Peyer's patch (tissue), 4 donors: ENCODE data around the gene SETD1A. TPM values are rescaled to one million over a fixed set of nuclear protein-coding genes. Genes with fewer than 3 reads are reported as not detected.
A peak's percentile ranks its signal among the peaks of the same experiment; 100 is the strongest.

ENCODE experiments used
- DNase-seq, 3 donors: peaks; one replicate each; pipeline ENCODE4 v3.0.0-alpha.2; 2017 to 2019
- H3K27ac ChIP-seq, 4 donors: fragments of 200-600 bp; sonication (generic); one replicate each; pipeline ENCODE4 v1.5.1; 2016 to 2019
- H3K27me3 ChIP-seq, 2 donors: fragments of 200-600 bp; sonication (generic); one replicate each; pipeline ENCODE4 v1.5.1; 2019
- H3K36me3 ChIP-seq, 3 donors: fragments of 200-600 bp; sonication (generic); one replicate each; pipeline ENCODE4 v1.5.1; 2016 to 2019
- H3K4me1 ChIP-seq, 4 donors: fragments of 200-600 bp; sonication (generic); one replicate each; pipeline ENCODE4 v1.5.1; 2016 to 2019
- H3K4me3 ChIP-seq, 4 donors: fragments of 200-600 bp; sonication (generic); 1 replicate in 3 of 4; 2 replicates in 1 of 4; pipeline ENCODE4 v1.5.1; 2016 to 2019; ENCODE audit warnings: mild to moderate bottlenecking in 1 of 4
- H3K9me3 ChIP-seq, 4 donors: fragments of 200-600 bp; sonication (generic); one replicate each; pipeline ENCODE4 v1.5.1; 2016 to 2019; ENCODE audit warnings: mild to moderate bottlenecking in 1 of 4
- POLR2A ChIP-seq, 2 donors: fragments of 450-650 bp; IDR thresholded peaks; one replicate each; pipeline ENCODE4 v1.5.1; 2017; ENCODE audit warnings: antibody characterized with exemption in 2 of 2, mild to moderate bottlenecking in 2 of 2, moderate library complexity in 2 of 2
- total RNA-seq, 4 donors: library from RNA; depleted of rRNA; stranded (reverse); fragments of >200 nt; gene quantifications; one replicate each; pipeline ENCODE4 v1.1.0, GENCODE V29; 2016
- TF ChIP-seq, protein P1 (sequence below), 6 experiments: fragments of 450-650 bp in 4 of 6; fragments of 200-600 bp in 2 of 6; sonication (generic) in 1 of 6; IDR thresholded peaks; one replicate each; pipeline ENCODE4 v1.5.1; 2017 to 2019; ENCODE audit warnings: antibody characterized with exemption in 6 of 6, mild to moderate bottlenecking in 3 of 6, moderate library complexity in 1 of 6

SETD1A gene
- 10 to 100 TPM in 3 of 4 donors, 1 to 10 TPM in 1; 10.0 to 22.0 (median 16.5) TPM for total RNA-seq

DNA sequence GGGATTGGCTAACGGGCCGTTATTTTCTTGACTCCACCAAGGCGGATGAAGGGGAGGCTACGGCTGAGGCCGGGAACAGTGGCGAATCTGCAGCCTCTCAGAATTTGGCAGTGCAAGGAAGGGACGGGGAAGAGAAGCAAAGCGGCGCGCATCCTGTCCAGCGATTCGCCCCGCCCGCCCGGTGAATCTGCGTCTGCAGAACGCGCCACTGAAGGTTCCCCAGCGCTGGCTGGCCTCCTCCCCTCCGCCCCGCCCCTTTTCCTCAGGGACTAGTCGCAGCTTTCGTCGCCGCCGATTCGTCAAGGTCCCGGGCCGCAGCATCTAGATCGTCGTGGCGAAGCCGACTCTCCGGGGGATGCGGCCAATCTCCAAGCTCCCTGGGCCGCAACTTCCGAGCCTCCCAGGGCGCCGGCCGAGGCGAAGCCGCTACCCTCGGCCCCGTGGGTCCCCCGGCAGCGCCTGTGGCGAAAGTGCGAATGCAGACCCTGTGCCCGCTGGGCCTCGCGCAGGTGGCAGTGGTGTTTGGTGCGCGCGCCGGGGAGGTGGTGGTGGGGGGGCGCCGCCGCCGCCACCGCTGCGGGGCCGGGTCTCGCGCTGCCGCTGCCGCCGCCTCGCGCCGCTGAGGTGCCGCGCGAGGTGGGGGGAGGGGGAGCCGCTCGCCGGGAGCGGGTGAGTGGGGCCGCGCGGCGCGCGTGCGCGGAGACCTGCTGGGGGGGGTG is at the start of gene SETD1A:
TSS of gene SETD1A (plus strand) at position 299 of the 719 bp plus-strand sequence. CDS start 978 bp downstream, outside the sequence.
- peak; percentile 97 to 98 (median 98) for DNase-seq
- Histone ChIP-seq H3K9me3 (no peaks in the 10 kb centered on the region), H3K4me3 (peak within 1 kb of the TSS; percentile 67 to 93 (median 83)), H3K27ac (peak within 1 kb of the TSS; percentile 89 to 99 (median 95)), H3K27me3 (no peaks in the 10 kb centered on the region), H3K4me1 (peaks cover 2 to 29% (median 8%) of the 10 kb centered on the region in 4 donors), H3K36me3 (peaks cover 0 to 34% (median 0%) of the 10 kb centered on the region in 3 donors)
- peak in 1 of 2 donors; percentile 60 for TF ChIP-seq POLR2A (IDR thresholded peaks at IDR 0.05)
- TF ChIP-seq, protein P1, sequence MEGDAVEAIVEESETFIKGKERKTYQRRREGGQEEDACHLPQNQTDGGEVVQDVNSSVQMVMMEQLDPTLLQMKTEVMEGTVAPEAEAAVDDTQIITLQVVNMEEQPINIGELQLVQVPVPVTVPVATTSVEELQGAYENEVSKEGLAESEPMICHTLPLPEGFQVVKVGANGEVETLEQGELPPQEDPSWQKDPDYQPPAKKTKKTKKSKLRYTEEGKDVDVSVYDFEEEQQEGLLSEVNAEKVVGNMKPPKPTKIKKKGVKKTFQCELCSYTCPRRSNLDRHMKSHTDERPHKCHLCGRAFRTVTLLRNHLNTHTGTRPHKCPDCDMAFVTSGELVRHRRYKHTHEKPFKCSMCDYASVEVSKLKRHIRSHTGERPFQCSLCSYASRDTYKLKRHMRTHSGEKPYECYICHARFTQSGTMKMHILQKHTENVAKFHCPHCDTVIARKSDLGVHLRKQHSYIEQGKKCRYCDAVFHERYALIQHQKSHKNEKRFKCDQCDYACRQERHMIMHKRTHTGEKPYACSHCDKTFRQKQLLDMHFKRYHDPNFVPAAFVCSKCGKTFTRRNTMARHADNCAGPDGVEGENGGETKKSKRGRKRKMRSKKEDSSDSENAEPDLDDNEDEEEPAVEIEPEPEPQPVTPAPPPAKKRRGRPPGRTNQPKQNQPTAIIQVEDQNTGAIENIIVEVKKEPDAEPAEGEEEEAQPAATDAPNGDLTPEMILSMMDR (IDR thresholded peaks at IDR 0.05), result peak in 4 of 6 experiments; percentile 2 to 31 (median 28)

DNA sequence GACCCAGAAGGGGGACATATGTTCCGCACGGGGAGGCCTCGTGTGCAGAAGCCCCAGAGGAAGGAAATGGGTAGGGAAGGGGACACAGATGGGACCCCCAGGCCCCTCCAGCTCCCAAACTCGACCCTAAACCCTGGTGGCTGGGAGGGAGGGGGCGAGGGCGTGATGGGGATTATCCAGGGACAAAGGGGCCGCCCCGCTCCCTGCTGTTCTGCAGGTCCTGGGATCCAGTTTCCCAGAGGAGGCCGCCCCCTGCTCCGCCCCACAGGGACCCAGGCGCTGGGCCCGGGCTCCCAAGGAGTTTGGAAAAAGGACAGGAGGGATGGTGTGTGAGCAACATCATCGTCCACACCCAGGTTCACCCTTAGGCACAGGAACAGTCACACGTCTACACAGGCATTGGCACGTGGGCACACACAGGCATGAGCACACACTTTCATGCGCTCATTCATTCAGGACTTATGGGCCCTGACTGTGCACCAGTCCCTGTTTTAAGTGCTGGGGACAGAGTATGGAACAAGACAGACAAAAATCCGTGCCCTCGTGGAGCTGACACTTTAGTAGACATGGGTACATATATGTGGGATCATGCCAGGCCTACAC is 47.0 kb upstream of the SETD1A start:
- no peaks in the 10 kb centered on the region for H3K4me1 ChIP-seq
- H3K27ac ChIP-seq, result no peak overlapping the region
- no peaks in the 10 kb centered on the region for H3K9me3 ChIP-seq
- no peaks in the 10 kb centered on the region for H3K36me3 ChIP-seq
- H3K4me3 ChIP-seq, result no peak overlapping the region
- TF ChIP-seq, protein P1 (IDR thresholded peaks at IDR 0.05), result no peak
- TF ChIP-seq POLR2A (IDR thresholded peaks at IDR 0.05), result no peak
- H3K27me3 ChIP-seq, result no peaks in the 10 kb centered on the region
- DNase-seq, result no peak

DNA sequence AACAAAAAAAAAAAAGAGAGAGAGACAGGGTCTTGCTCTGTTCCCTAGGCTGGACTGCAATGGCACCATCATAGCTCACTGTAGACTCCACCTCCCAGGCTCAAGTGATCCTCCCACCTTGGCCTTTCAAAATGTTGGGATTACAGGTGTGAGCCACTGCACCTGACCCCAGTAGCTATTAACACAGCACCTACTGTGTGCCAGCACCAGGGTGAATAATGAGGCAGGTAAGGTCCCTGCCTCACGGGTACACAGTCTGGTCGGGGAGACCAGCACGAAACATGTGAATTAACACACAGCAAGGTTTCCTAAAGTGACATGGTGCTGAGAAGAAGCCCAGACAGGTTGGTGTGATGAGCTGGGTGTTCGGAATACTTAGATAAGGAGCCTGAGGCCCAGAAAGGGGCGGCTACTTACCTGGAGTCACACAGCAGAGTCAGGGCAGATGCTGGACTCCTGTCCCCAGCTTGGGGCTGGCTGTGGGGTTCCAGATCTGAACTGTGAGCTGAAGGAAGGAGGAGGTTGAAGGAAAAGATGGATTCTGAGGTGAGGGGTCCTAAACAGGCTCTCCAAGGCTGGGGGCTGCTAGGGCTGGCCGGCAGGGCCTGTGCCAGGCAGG is 44.7 kb upstream of the SETD1A start:
- Histone ChIP-seq H3K27ac (no peak overlapping the region), H3K9me3 (no peaks in the 10 kb centered on the region), H3K36me3 (no peaks in the 10 kb centered on the region), H3K27me3 (no peaks in the 10 kb centered on the region), H3K4me3 (no peak overlapping the region), H3K4me1 (no peaks in the 10 kb centered on the region)
- TF ChIP-seq, protein P1 (IDR thresholded peaks at IDR 0.05), result no peak
- TF ChIP-seq POLR2A (IDR thresholded peaks at IDR 0.05), result no peak
- no peak for DNase-seq

DNA sequence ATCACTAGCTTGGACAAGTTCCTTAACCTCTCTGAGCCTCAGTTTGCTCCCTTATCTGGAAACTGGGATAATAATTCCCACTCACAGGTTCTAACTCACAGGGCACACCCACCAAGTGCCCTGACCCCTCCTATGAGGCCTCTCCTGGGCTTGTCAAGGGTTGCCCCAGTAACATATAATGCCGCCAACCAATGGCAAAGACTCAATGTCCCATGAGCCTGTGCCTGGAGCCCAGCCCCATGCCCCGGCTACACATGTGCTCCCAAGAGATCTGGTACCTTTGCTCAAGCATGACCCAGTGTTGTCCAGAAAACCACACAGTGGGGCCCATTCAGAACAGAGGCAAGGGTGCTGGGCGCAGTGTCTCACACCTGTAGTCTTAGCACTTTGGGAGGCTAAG is 42.7 kb upstream of the SETD1A start:
- H3K4me1 ChIP-seq, result no peaks in the 10 kb centered on the region
- H3K27ac ChIP-seq, result no peak overlapping the region
- no peak for DNase-seq
- H3K36me3 ChIP-seq, result no peaks in the 10 kb centered on the region
- no peak for TF ChIP-seq POLR2A (IDR thresholded peaks at IDR 0.05)
- TF ChIP-seq, protein P1 (IDR thresholded peaks at IDR 0.05), result no peak
- H3K4me3 ChIP-seq, result no peak overlapping the region
- H3K27me3 ChIP-seq, result no peaks in the 10 kb centered on the region
- H3K9me3 ChIP-seq, result no peaks in the 10 kb centered on the region

DNA sequence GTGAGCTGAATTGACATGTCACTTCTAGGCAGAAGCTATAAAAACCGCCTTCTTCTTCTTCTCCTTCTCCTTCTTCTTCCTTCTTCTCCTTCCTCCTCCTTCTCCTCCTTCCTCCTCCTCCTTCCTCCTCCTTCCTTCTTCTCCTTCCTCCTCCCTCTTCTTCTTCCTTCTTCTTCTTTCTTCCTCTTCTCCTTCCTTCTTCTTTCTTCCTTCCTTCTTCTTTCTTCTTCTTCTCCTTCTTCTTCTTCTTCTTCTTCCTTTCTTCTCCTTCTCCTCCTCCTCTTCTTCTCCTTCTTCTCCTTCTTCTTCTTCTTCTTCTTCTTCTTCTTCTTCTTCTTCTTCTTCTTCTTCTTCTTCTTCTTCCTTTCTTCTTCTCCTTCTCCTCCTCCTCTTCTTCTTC is 38.9 kb upstream of the SETD1A start:
- Histone ChIP-seq H3K27ac (no peak overlapping the region), H3K4me1 (peaks cover 0 to 4% (median 0%) of the 10 kb centered on the region in 4 donors), H3K36me3 (no peaks in the 10 kb centered on the region), H3K4me3 (no peak overlapping the region), H3K9me3 (no peaks in the 10 kb centered on the region), H3K27me3 (no peaks in the 10 kb centered on the region)
- DNase-seq, result no peak
- TF ChIP-seq, protein P1 (IDR thresholded peaks at IDR 0.05), result no peak
- no peak for TF ChIP-seq POLR2A (IDR thresholded peaks at IDR 0.05)
